Left ventricle myocardium inferior (tissue), 1 donor: ENCODE results near the gene DNAAF8. TPM values are rescaled to one million over a fixed set of nuclear protein-coding genes. Genes with fewer than 3 reads are reported as not detected.

ENCODE experiments used
- DNase-seq: peaks from one replicate; pipeline ENCODE4 v3.0.0-alpha.2; 2020
- H3K27ac ChIP-seq: fragments of 200-600 bp; replicated peaks from 2 replicates; pipeline ENCODE4 v1.8.0; 2021
- H3K27me3 ChIP-seq: fragments of 200-600 bp; 2 replicates; pipeline ENCODE4 v1.8.0; 2021; ENCODE audit warnings: low read depth
- H3K36me3 ChIP-seq: fragments of 200-600 bp; 2 replicates; pipeline ENCODE4 v1.8.0; 2021
- H3K4me1 ChIP-seq: fragments of 200-600 bp; 2 replicates; pipeline ENCODE4 v1.8.0; 2021
- H3K4me3 ChIP-seq: fragments of 200-600 bp; 2 replicates; pipeline ENCODE4 v1.8.0; 2021; ENCODE audit warnings: mild to moderate bottlenecking, moderate library complexity
- H3K9me3 ChIP-seq: fragments of 200-600 bp; replicated peaks from 2 replicates; pipeline ENCODE4 v1.8.0; 2021
- intact Hi-C: fragments of 100-400 bp; cut with micrococcal nuclease; formaldehyde crosslinking; loops from one replicate; pipeline ENCODE4 v1.11.0; 2022
- total RNA-seq: library from RNA; stranded (reverse); fragmentation: NEBNext Ultra II Directional; extraction: Animal tissue kit (Norgen Biotek cat#: 25700); gene quantifications from one replicate; pipeline ENCODE4 v1.2.1, GENCODE V29; 2021
- TF ChIP-seq, protein P1 (sequence below): fragments of 200-600 bp; IDR thresholded peaks from 2 replicates; pipeline ENCODE4 v1.8.0; 2021; ENCODE audit warnings: antibody characterized with exemption, mild to moderate bottlenecking, borderline replicate concordance
- donor health status: DM: no; HTN: yes; CAD: no; lungs with severe emphysema.

Gene DNAAF8
- total RNA-seq, 1 donor from 2014 or later: 0.77 TPM

DNA sequence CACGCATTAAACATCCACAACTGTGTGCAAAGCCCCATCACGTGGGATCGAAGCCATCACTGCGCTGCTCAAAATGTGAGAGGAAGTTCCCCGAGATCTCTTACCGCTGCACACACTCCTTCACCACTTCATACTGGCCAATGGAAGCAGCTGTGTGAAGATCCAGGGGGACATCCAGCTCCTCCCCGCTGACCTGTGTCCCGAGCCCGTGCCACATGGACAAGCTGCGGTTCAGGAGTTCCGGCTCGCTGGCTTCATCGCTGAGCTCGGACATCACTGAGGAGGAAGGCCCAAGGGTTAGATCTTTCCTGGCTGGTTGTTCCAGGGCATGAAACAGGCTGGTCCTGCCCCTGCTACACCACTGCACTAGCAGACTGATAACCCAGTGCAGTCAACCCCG lies 4.5 kb upstream of the DNAAF8 start:
- intact Hi-C loops: no loop called here
- Histone ChIP-seq H3K4me1 (peaks cover 18% of the 10 kb centered on the region), H3K36me3 (peaks cover 60% of the 10 kb centered on the region), H3K27me3 (no peaks in the 10 kb centered on the region), H3K4me3 (no peak overlapping the region), H3K9me3 (no peaks in the 10 kb centered on the region), H3K27ac (no peak overlapping the region)
- no peak for DNase-seq
- TF ChIP-seq, protein P1, sequence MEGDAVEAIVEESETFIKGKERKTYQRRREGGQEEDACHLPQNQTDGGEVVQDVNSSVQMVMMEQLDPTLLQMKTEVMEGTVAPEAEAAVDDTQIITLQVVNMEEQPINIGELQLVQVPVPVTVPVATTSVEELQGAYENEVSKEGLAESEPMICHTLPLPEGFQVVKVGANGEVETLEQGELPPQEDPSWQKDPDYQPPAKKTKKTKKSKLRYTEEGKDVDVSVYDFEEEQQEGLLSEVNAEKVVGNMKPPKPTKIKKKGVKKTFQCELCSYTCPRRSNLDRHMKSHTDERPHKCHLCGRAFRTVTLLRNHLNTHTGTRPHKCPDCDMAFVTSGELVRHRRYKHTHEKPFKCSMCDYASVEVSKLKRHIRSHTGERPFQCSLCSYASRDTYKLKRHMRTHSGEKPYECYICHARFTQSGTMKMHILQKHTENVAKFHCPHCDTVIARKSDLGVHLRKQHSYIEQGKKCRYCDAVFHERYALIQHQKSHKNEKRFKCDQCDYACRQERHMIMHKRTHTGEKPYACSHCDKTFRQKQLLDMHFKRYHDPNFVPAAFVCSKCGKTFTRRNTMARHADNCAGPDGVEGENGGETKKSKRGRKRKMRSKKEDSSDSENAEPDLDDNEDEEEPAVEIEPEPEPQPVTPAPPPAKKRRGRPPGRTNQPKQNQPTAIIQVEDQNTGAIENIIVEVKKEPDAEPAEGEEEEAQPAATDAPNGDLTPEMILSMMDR: no peak

DNA sequence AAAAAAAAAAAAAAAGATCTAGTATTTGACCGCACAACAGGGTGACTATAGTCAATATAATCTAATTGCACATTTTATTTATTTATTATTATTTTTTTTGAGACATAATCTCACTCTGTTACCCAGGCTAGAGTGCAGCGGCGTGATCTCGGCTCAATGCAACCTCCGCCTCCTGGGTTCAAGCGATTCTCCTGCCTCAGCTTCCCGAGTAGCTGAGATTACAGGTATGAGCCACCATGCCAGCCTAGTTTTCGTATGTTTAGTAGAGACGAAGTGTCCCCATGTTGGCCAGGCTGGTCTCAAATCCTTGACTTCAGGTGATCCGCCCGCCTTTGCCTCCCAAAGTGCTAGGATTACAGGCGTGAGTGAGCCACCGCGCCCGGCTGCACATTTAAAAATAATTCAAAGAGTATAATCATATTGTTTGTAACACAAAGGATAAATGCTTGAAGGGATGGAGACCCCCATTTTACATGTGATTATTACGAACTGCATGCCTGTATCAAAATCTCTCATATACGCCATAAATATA lies 1.1 kb upstream of the DNAAF8 start:
- no peak for DNase-seq
- intact Hi-C loops: no loop called here

DNA sequence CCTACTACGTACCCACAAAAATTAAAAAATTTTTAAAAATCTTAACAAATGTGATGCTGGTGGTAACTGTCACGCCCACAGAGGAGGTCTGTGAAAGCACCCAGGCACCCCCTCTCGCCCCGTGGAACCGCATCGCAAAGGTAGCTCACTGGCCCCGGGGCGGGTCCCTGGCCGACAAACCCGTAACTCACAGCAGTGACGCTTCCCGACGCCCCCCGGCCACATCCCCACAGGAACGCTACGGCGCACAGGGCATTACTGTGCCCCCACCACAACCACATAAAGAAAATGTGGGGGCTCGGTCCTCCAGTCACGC lies 632 bp upstream of the DNAAF8 start:
- intact Hi-C loops: no loop called here
- no peak for DNase-seq
- TF ChIP-seq, protein P1: no peak
- peak overlapping the region; percentile 88 for H3K4me3 ChIP-seq
- H3K27me3 ChIP-seq: no peaks in the 10 kb centered on the region
- peaks cover 28% of the 10 kb centered on the region for H3K36me3 ChIP-seq
- H3K27ac ChIP-seq: peak overlapping the region; percentile 84
- peaks cover 25% of the 10 kb centered on the region for H3K4me1 ChIP-seq
- H3K9me3 ChIP-seq: no peaks in the 10 kb centered on the region

More for the DNA sequence above, 1.1 kb upstream of the DNAAF8 start:
- Histone ChIP-seq H3K27ac (peak overlapping the region; percentile 84), H3K4me1 (peaks cover 25% of the 10 kb centered on the region), H3K9me3 (no peaks in the 10 kb centered on the region), H3K4me3 (peak overlapping the region; percentile 88), H3K27me3 (no peaks in the 10 kb centered on the region), H3K36me3 (peaks cover 33% of the 10 kb centered on the region)
- TF ChIP-seq, protein P1: no peak

DNA sequence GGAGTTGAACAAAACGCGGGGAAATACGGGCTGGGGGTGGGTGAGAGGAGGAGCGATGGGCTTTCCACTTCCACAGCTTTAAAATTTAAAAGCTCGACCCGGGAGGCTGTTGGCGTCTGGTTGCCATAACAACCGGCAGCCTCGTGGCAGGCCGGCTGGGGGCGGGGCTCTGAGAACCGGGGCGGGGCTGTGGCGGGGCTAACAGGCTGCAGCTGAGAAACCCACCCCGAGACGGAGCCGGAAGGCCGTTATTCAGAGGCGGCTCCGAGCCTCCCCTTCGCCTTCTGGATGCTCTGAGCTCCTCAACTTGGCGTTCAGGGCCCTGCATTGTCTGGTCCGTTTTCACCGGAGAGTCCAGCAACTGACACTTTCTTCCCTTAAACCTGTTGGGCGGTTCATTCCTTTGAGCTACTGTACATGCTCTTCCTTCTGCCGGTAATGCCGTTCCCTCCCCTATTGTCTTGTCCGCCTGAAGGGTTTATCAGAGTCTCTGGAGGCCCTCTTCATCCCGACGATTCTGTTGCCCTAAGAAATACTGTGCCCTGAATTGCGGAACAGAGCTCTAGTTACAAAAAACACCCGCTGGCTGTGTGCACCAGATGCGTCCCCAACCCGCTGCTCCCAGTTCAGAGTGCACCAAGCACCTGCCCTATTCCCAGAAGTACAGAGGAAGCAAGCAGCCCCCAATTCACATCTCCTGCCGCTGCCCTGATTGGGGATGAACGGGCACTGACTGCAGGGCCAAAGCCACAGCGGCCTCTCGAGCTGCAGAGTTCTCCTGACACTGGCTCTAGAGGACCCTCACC lies 596 bp downstream of the DNAAF8 start:
- no peaks in the 10 kb centered on the region for H3K27me3 ChIP-seq

DNA sequence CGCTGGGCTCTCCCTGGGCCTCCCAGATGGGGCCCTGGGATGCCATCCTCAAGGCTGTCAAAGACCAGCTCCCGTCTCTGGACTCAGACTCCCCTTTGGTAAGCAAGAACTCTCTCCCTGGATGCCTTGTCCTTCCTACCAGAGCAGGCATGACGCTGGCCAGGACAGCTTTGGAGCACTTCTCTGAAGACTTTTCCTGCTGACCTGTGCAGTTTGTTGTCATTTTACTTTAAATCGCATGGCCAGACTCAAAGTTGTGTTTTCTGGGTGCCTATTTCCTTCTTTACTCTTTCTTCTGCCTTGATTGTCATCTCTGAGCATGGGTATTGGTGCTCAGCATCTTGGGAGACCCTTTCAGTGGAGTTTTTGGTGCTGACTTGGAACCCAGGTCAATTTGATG lies 2.2 kb downstream of the DNAAF8 start:
- no peaks in the 10 kb centered on the region for H3K27me3 ChIP-seq
- H3K36me3 ChIP-seq: no peaks in the 10 kb centered on the region
- TF ChIP-seq, protein P1: no peak
- DNase-seq: no peak
- H3K4me1 ChIP-seq: peaks cover 25% of the 10 kb centered on the region
- no peaks in the 10 kb centered on the region for H3K9me3 ChIP-seq
- intact Hi-C loops: no loop called here
- H3K27ac ChIP-seq: no peak overlapping the region
- no peak overlapping the region for H3K4me3 ChIP-seq

More for the DNA sequence above, 596 bp downstream of the DNAAF8 start:
- Histone ChIP-seq H3K9me3 (no peaks in the 10 kb centered on the region), H3K27ac (peak overlapping the region; percentile 84), H3K4me1 (peaks cover 25% of the 10 kb centered on the region), H3K36me3 (peaks cover 16% of the 10 kb centered on the region), H3K4me3 (peak overlapping the region; percentile 88)
- DNase-seq: peak; percentile 91
- intact Hi-C loops: no loop called here
- TF ChIP-seq, protein P1: no peak
